ENCODE data around the gene P2RY13.

DNA sequence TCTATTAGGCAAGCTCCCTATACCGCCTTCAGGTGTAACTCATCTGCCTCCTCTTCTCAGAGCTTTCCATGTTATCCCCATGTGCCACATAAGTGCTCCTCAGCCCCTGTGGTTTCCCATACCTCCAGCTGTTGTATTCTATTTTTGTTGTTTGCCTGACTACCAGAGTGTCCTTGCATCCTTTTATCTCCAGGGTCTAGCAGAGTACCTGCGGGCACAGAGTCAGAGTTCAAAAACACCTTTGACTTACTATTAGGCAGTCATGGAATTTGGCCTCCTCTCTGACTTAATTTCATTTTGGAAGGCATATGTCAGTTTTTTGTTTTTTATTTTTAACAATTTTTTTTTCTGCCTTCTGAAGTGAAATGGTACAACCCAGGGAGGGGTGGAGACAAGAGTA is 19.8 kb downstream of the P2RY13 start:
- TF ChIP-seq POLR2A (IDR thresholded peaks at IDR 0.05; ENCODE audit: low read depth, low read length) = no peak
- TF ChIP-seq, protein P1, sequence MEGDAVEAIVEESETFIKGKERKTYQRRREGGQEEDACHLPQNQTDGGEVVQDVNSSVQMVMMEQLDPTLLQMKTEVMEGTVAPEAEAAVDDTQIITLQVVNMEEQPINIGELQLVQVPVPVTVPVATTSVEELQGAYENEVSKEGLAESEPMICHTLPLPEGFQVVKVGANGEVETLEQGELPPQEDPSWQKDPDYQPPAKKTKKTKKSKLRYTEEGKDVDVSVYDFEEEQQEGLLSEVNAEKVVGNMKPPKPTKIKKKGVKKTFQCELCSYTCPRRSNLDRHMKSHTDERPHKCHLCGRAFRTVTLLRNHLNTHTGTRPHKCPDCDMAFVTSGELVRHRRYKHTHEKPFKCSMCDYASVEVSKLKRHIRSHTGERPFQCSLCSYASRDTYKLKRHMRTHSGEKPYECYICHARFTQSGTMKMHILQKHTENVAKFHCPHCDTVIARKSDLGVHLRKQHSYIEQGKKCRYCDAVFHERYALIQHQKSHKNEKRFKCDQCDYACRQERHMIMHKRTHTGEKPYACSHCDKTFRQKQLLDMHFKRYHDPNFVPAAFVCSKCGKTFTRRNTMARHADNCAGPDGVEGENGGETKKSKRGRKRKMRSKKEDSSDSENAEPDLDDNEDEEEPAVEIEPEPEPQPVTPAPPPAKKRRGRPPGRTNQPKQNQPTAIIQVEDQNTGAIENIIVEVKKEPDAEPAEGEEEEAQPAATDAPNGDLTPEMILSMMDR (conservative IDR thresholded peaks at IDR 0.05; ENCODE audit: low read depth, low read length) = no peak
- TF ChIP-seq, protein P2, sequence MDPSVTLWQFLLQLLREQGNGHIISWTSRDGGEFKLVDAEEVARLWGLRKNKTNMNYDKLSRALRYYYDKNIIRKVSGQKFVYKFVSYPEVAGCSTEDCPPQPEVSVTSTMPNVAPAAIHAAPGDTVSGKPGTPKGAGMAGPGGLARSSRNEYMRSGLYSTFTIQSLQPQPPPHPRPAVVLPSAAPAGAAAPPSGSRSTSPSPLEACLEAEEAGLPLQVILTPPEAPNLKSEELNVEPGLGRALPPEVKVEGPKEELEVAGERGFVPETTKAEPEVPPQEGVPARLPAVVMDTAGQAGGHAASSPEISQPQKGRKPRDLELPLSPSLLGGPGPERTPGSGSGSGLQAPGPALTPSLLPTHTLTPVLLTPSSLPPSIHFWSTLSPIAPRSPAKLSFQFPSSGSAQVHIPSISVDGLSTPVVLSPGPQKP (IDR thresholded peaks at IDR 0.05; ENCODE audit: borderline replicate concordance, low read depth, low read length) = no peak

Data from IMR-90 (cell line).